Subcutaneous abdominal adipose tissue (tissue), 5 donors: ENCODE results near the gene MMD.
"Not testable (repeated sequence)": the region's sequence is repeated elsewhere in the genome, so short reads cannot be mapped to it uniquely, and the experiment has no call there.

Source experiments
- H3K27ac ChIP-seq: one replicate; pipeline ENCODE4 v1.7.0; 2013; ENCODE audit warnings: low read depth, mild to moderate bottlenecking, inconsistent platforms, low read length, moderate library complexity
- H3K27me3 ChIP-seq, 5 donors: one replicate each; pipeline ENCODE4 v1.7.0; 2013; ENCODE audit warnings: low read length in 5 of 5, inconsistent platforms in 1 of 5; ENCODE audit not compliant: control insufficient read depth in 5 of 5, insufficient read depth in 4 of 5
- H3K36me3 ChIP-seq, 5 donors: one replicate each; pipeline ENCODE4 v1.7.0; 2013; ENCODE audit warnings: low read length in 5 of 5; ENCODE audit not compliant: control insufficient read depth in 5 of 5, insufficient read depth in 5 of 5
- H3K4me1 ChIP-seq, 5 donors: one replicate each; pipeline ENCODE4 v1.7.0; 2013; ENCODE audit warnings: low read length in 5 of 5, mild to moderate bottlenecking in 3 of 5, moderate library complexity in 1 of 5; ENCODE audit not compliant: control insufficient read depth in 5 of 5, insufficient read depth in 5 of 5
- H3K4me3 ChIP-seq, 5 donors: one replicate each; pipeline ENCODE4 v1.7.0; 2013; ENCODE audit warnings: low read length in 5 of 5, low read depth in 1 of 5
- H3K9ac ChIP-seq, 5 donors: one replicate each; pipeline ENCODE4 v1.7.0; 2013; ENCODE audit warnings: low read length in 5 of 5, mild to moderate bottlenecking in 4 of 5, moderate library complexity in 3 of 5
- H3K9me3 ChIP-seq, 5 donors: one replicate each; pipeline ENCODE4 v1.7.0; 2013; ENCODE audit warnings: low read length in 5 of 5; ENCODE audit not compliant: control insufficient read depth in 5 of 5
- donor health status: healthy.
- donor health status: healthy.
- donor health status: healthy.
- donor health status: healthy.
- donor health status: healthy.

The MMD gene

DNA sequence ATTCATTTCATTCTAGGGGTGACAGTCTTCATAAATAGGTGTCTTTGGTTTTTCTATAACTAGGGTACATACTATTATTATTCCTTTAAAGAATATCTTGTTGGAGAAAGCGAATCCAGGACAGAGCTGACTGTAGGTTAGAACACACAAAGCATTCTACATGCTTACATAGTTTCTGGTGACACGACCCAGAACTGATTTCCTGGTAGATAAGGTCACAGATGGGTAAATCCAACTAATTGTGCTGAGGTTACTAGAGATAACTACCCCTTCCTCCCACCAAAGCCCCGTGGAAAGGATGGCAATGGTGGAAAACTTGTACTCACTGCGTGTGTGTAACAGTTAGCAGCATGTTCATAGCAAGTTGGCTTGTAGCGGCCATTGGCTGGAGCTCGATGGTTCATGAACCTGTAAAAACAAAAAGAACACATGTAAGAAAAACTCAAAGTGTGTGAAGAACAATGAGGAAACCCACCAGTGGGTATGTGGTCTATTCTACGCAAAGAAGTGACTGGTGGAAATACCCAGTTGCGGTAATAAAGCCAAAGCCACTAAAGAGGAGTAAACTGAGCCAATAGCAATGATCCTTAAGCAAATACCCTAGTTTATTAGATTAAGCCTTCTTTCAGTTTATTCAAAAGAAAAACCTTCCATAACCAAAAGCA, 7.7 kb downstream of the MMD start:
- Histone ChIP-seq H3K9ac (no peak overlapping the region), H3K4me1 (peaks cover 2 to 65% (median 58%) of the 10 kb centered on the region in 5 donors), H3K27ac (peak overlapping the region; percentile 97), H3K36me3 (peaks cover 27 to 52% (median 42%) of the 10 kb centered on the region in 5 donors), H3K4me3 (no peak overlapping the region), H3K27me3 (no peaks in the 10 kb centered on the region), H3K9me3 (no peaks in the 10 kb centered on the region)

DNA sequence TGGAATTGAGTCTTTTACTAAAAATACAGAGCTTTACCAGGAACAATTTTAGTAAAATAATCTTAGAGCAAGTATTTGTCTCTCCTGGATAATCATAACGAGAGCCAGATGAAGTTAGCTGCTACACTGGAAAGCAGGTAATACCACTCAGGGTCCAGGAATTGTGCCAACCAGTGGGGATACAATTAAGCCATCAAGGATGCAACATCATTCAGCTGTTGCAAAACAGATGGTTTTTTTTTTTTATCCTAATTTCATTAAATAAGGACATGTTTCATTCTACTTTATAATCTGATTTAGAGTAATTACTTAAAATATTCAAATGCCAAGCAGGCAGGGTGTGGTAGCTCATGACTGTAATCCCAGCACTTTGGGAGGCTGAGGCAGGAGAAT, 10.2 kb downstream of the MMD start:
- Histone ChIP-seq H3K9ac (peak overlapping the region in 3 of 5 donors; percentile 2 to 77 (median 20)), H3K4me1 (peaks cover 0 to 53% (median 47%) of the 10 kb centered on the region in 5 donors), H3K27me3 (no peaks in the 10 kb centered on the region), H3K27ac (peak overlapping the region; percentile 97), H3K36me3 (peaks cover 46 to 73% (median 61%) of the 10 kb centered on the region in 5 donors), H3K4me3 (no peak overlapping the region), H3K9me3 (no peaks in the 10 kb centered on the region)

DNA sequence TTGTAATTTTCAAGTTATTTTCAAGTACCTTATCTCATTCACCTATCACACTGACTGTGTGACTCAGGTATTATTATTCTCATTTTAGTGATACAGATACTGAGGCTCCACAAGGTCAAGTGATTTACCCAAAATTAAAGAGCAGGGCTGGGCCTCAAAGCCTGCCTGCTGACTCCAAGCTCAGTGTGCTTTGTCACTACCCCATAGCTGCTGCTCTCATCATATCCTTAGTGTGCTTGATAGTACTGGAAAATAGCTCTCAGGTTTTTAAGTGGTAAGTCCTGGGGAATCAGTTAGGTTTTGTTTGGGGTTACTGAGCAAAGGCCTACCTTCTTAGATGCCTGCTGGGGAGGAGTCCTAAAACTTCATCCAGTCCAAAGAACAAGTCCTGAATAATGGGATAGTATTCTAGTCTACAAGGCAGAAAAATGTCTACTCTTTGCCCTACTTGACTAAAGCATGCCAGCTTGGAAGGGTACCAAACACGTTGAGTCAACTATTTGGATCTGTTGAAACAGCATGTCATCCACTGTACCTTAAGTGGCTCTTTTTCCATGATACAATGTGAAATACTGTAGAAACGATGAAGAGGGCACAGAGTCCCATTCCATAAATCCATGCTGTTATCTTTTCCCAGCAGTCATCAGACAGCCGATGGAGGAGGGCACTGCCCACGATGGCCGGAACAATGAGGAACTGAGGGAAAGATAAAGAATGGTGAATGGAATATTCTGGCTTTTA, 10.7 kb downstream of the MMD start:
- peaks cover 0 to 48% (median 43%) of the 10 kb centered on the region in 5 donors for H3K4me1 ChIP-seq
- no peak overlapping the region for H3K4me3 ChIP-seq
- peak overlapping the region in 3 of 5 donors; percentile 2 to 77 (median 20) for H3K9ac ChIP-seq
- no peaks in the 10 kb centered on the region for H3K27me3 ChIP-seq
- H3K9me3 ChIP-seq, result no peaks in the 10 kb centered on the region
- peak overlapping the region; percentile 97 for H3K27ac ChIP-seq
- peaks cover 51 to 79% (median 66%) of the 10 kb centered on the region in 5 donors for H3K36me3 ChIP-seq

DNA sequence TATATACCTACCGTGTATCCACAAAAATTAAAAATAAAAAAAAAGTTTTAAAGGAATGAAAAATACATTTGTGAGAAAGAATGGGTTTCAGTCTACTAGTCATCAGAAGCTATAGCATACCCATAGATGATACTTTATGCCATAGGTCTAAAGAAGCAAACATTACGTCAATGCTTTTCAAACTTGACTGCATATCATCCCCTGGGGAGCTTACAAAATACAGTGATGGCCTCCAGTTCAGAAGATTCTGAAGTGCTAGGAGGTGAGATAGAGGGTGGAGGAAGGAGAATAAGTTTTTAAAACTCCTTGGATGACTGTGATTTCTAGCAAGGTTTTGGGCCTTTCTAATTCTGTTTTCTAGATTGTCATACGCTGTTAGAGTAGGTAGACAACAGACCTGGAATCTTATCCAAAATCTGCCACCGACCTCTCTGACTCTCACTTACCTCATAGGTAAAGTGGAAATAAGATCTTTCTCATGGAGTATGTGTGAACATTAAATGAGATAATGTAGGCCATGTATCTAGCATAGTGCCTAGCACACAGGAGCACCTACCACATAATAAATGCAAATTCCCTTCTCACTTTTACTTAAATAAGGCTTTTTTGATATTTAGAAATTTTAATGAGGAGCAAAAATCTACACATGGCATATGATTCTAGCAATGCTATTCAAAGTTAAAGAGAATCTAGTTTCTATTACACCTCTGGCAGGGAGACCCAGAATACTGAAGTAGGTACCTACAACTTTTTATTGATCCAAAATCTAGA, 12.4 kb downstream of the MMD start:
- peaks cover 54 to 84% (median 75%) of the 10 kb centered on the region in 5 donors for H3K36me3 ChIP-seq
- H3K4me1 ChIP-seq, result peaks cover 0 to 45% (median 33%) of the 10 kb centered on the region in 5 donors
- H3K9me3 ChIP-seq, result no peaks in the 10 kb centered on the region
- no peak overlapping the region for H3K4me3 ChIP-seq
- H3K27ac ChIP-seq, result peak overlapping the region; percentile 97
- H3K27me3 ChIP-seq, result no peaks in the 10 kb centered on the region
- peak overlapping the region in 1 of 5 donors; percentile 44 for H3K9ac ChIP-seq

DNA sequence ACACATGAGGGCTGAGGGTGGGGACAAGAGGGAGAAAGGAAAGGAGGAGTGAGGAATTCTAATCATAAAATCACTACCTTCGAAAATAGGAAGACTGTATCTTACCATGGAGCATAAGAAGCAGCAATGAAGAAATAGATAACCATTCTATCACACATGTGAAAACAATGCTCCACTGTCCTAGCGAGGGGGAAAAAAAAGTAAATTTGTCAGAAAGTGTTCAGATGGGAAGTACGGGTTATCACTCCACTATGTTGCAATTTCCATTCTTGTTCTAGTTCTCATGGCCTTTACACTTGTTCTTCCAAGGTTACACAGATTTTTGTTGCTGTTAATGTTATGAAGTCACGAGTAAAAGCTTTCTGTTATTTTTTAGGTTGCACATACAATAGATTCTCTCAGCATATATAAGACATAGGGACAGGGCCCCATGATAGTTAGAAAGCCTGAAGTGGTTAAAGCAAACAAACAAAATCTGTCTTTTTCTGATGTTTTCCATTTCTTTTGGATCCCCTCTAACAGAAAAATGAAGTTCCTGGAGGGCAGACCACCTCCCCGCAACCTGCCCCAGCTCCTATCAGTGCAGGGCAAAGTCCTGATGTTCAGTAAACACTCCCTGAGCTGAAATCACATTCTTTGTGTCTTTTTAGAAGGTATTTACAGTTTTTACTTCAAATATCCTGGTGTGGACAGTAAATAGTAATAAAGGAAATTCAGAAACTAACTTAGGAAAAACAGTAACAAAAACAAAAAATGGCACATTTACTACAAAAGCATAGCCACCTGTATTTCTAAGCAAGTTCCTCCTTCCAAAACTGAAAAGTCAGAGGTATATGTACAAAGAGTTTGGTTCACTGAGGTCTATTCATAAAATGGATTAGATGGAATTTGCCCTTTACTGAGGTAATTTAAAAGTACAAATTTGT, 13.7 kb downstream of the MMD start:
- Histone ChIP-seq H3K27me3 (no peaks in the 10 kb centered on the region), H3K27ac (peak overlapping the region; percentile 97), H3K4me1 (peaks cover 0 to 45% (median 29%) of the 10 kb centered on the region in 5 donors), H3K4me3 (peak overlapping the region in 1 of 5 donors; percentile 20), H3K36me3 (peaks cover 60 to 84% (median 78%) of the 10 kb centered on the region in 5 donors), H3K9me3 (no peaks in the 10 kb centered on the region), H3K9ac (peak overlapping the region in 2 of 5 donors; percentile 67 to 68)

DNA sequence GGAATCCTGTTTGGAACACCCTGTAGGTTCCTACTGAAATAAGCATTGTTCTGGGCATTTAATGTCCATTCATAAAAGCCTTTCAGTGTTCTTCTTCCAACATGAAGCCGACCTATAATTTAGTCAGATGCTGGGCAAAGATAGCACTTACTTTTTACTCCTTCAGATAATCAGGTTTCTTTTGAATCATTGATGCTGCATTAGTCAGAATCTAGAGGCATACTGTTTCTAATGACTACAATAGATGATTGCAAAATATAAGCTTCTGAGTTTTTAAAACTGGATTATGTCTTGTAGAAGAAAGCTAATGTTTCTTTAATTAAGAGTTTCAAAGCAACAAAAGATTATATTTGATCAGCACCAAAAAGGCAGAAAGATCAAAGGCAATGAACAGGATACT, 16.0 kb downstream of the MMD start:
- no peak overlapping the region for H3K4me3 ChIP-seq
- H3K27ac ChIP-seq, result peak overlapping the region; percentile 61
- H3K4me1 ChIP-seq, result peaks cover 0 to 30% (median 19%) of the 10 kb centered on the region in 5 donors
- peak overlapping the region in 1 of 5 donors; percentile 2 for H3K9ac ChIP-seq
- H3K36me3 ChIP-seq, result peaks cover 66 to 81% (median 78%) of the 10 kb centered on the region in 5 donors
- H3K9me3 ChIP-seq, result no peaks in the 10 kb centered on the region
- no peaks in the 10 kb centered on the region for H3K27me3 ChIP-seq

DNA sequence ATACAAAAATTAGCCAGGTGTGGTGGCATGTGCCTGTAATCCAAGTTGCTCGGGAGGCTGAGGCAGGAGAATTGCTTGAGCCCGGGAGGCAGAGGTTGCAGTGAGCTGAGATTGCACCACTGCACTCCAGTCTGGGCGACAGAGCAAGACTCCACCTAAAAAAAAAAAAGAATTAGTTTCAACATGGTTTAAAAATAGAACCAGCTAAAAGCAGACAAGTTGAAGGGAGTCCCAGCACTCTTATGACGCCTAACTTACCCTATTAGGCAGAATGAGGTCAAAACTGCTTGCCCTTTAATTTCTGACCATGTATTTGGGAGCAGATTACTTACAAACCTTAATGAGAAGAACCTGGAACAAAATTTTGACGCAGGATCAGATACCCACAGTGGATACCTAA, 17.4 kb downstream of the MMD start:
- peaks cover 64 to 81% (median 77%) of the 10 kb centered on the region in 5 donors for H3K36me3 ChIP-seq
- not testable (repeated sequence) for H3K9me3 ChIP-seq, H3K9ac ChIP-seq, H3K4me3 ChIP-seq, H3K27me3 ChIP-seq
- H3K4me1 ChIP-seq, result peaks cover 0 to 19% (median 13%) of the 10 kb centered on the region in 5 donors
- H3K27ac ChIP-seq, result peak overlapping the region; percentile 69

DNA sequence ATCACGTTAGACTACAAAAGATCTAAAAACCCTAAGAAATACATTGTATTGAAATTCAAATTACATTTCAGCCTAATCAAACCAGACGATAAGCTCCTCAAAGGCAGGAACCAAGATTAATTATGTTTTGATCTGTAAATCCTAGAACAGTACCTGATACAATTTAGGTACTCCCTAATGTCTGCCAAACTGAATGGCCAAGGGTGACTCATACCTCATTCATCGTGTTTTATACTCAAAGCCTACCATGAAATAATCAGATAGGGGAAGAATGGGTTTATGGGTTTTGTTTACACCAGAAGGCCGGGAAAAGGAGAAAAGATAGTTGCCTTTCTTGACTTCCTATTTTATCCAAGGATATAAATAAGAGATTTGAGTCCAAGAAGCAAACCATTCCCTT, 19.3 kb downstream of the MMD start:
- no peaks in the 10 kb centered on the region for H3K9me3 ChIP-seq
- no peak overlapping the region for H3K9ac ChIP-seq
- peaks cover 58 to 75% (median 72%) of the 10 kb centered on the region in 5 donors for H3K36me3 ChIP-seq
- H3K27ac ChIP-seq, result peak overlapping the region; percentile 69
- H3K4me1 ChIP-seq, result peaks cover 0 to 8% (median 4%) of the 10 kb centered on the region in 5 donors
- no peak overlapping the region for H3K4me3 ChIP-seq
- H3K27me3 ChIP-seq, result no peaks in the 10 kb centered on the region

DNA sequence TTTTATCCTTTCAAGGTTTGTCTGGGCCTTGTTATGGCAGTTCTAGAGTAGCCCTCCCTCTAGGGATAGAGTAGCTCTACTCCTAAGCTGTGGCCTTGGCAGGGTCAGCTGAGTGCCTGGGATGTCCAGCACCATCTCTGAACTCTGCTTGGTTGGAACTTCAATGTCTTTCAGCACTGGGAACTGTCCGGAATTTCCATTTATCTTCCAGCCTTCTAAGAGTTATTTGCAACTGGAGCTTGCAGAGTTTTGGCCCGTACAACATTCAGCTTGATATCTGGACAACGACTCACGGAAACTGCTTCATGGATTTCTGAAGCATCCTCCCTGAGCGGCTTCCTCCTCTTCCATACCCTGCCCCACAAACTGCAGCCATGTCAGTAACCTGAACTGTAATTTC, 22.9 kb downstream of the MMD start:
- H3K4me3 ChIP-seq, result no peak overlapping the region
- H3K9me3 ChIP-seq, result no peaks in the 10 kb centered on the region
- no peak overlapping the region for H3K9ac ChIP-seq
- peaks cover 47 to 72% (median 61%) of the 10 kb centered on the region in 5 donors for H3K36me3 ChIP-seq
- H3K27ac ChIP-seq, result no peak overlapping the region
- peaks cover 0 to 28% (median 16%) of the 10 kb centered on the region in 5 donors for H3K4me1 ChIP-seq
- H3K27me3 ChIP-seq, result no peaks in the 10 kb centered on the region
